Measurements from ENCODE around the gene PRPF40B. TPM values are rescaled to one million over a fixed set of nuclear protein-coding genes. Genes with fewer than 3 reads are reported as not detected.

Gene PRPF40B
- total RNA-seq, 1 experiment from 2014 or later = 27.5 TPM

DNA sequence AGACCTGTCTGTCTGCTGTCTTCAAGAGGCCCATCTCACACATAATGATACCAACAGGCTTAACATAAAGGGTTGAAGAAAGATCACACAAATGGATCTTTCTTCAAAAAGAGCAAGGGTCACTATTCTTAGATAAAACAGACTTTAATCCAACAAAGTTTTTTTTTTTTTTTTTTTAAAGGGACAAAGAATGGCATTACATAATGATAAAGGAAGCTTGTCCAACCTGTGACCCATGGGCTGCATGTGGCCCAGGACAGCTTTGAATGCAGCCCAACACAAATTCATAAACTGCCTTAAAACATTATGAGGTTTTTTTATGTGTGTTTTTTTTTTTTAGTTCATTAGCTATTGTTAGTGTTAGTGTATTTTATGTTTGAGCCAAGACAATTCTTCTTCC is 11.2 kb upstream of the PRPF40B start:
- no TSS peak for BruUV-seq (replicated peaks)
- no peak overlapping the region for H3K4me3 ChIP-seq
- peaks cover 14% of the 10 kb centered on the region; the same call in 1 of the 2 replicates for H3F3A ChIP-seq (ENCODE audit: insufficient read depth, low read depth)
- H3K9me2 ChIP-seq (ENCODE audit: insufficient read depth) = no peaks in the 10 kb centered on the region
- no peaks in the 10 kb centered on the region for H3K27me3 ChIP-seq (ENCODE audit: insufficient read depth, low read depth)
- H3K4me2 ChIP-seq = no peak overlapping the region
- TF ChIP-seq EZH2 (IDR thresholded peaks at IDR 0.05; ENCODE audit: low read depth) = no peak
- TF ChIP-seq, protein P1, sequence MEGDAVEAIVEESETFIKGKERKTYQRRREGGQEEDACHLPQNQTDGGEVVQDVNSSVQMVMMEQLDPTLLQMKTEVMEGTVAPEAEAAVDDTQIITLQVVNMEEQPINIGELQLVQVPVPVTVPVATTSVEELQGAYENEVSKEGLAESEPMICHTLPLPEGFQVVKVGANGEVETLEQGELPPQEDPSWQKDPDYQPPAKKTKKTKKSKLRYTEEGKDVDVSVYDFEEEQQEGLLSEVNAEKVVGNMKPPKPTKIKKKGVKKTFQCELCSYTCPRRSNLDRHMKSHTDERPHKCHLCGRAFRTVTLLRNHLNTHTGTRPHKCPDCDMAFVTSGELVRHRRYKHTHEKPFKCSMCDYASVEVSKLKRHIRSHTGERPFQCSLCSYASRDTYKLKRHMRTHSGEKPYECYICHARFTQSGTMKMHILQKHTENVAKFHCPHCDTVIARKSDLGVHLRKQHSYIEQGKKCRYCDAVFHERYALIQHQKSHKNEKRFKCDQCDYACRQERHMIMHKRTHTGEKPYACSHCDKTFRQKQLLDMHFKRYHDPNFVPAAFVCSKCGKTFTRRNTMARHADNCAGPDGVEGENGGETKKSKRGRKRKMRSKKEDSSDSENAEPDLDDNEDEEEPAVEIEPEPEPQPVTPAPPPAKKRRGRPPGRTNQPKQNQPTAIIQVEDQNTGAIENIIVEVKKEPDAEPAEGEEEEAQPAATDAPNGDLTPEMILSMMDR (conservative IDR thresholded peaks at IDR 0.05) = no peak
- peaks cover 12% of the 10 kb centered on the region for H3K9me3 ChIP-seq (ENCODE audit: insufficient read depth, low read depth)
- no peaks in the 10 kb centered on the region for H4K20me1 ChIP-seq (ENCODE audit: insufficient read depth)
- no peak overlapping the region for H3K27ac ChIP-seq
- no peaks in the 10 kb centered on the region for H3K4me1 ChIP-seq (replicated peaks; ENCODE audit: insufficient read depth)
- intact Hi-C loops (cut with micrococcal nuclease; ENCODE audit: unreplicated experiment) = no loop called here
- ChIA-PET POLR2A (ENCODE audit: unreplicated experiment) (no interaction called here), CTCF (no interaction called here)
- no peak for DNase-seq
- H2AFZ ChIP-seq = no peak overlapping the region
- no peaks in the 10 kb centered on the region for H3K79me2 ChIP-seq (ENCODE audit: low read depth)
- H3K36me3 ChIP-seq (ENCODE audit: low read depth) = no peaks in the 10 kb centered on the region

GRCh38 chr12:49615725-49616124 is 7.6 kb upstream of the PRPF40B start:
- peak in 1 of 2 experiments; percentile 86 for DNase-seq
- intact Hi-C loops (cut with micrococcal nuclease; ENCODE audit: unreplicated experiment) = no loop called here

GRCh38 chr12:49616533-49617219 is 6.7 kb upstream of the PRPF40B start:
- H3K27ac ChIP-seq = no peak overlapping the region
- H3K9me3 ChIP-seq (ENCODE audit: insufficient read depth, low read depth) = peaks cover 12% of the 10 kb centered on the region
- H3K79me2 ChIP-seq (ENCODE audit: low read depth) = no peaks in the 10 kb centered on the region
- no peak overlapping the region for H3K4me3 ChIP-seq
- no peaks in the 10 kb centered on the region for H3K36me3 ChIP-seq (ENCODE audit: low read depth)
- H2AFZ ChIP-seq = no peak overlapping the region
- H3K4me1 ChIP-seq (replicated peaks; ENCODE audit: insufficient read depth) = peaks cover 25% of the 10 kb centered on the region
- intact Hi-C loops (cut with micrococcal nuclease; ENCODE audit: unreplicated experiment) = no loop called here
- no peaks in the 10 kb centered on the region for H4K20me1 ChIP-seq (ENCODE audit: insufficient read depth)
- no peak overlapping the region for H3K4me2 ChIP-seq
- TF ChIP-seq, protein P1 (conservative IDR thresholded peaks at IDR 0.05) = no peak
- TF ChIP-seq EZH2 (IDR thresholded peaks at IDR 0.05; ENCODE audit: low read depth) = no peak
- ChIA-PET POLR2A (ENCODE audit: unreplicated experiment) (no interaction called here), CTCF (no interaction called here)
- no peak for DNase-seq
- no peaks in the 10 kb centered on the region for H3K9me2 ChIP-seq (ENCODE audit: insufficient read depth)
- no peaks in the 10 kb centered on the region for H3K27me3 ChIP-seq (ENCODE audit: insufficient read depth, low read depth)
- no TSS peak for BruUV-seq (replicated peaks)
- H3F3A ChIP-seq (ENCODE audit: insufficient read depth, low read depth) = peaks cover 35% of the 10 kb centered on the region

More at GRCh38 chr12:49615725-49616124, 7.6 kb upstream of the PRPF40B start:
- peaks cover 26% of the 10 kb centered on the region for H3F3A ChIP-seq (ENCODE audit: insufficient read depth, low read depth)
- TF ChIP-seq EZH2 (IDR thresholded peaks at IDR 0.05; ENCODE audit: low read depth) = no peak
- TF ChIP-seq, protein P1 (conservative IDR thresholded peaks at IDR 0.05) = no peak
- no peaks in the 10 kb centered on the region for H3K9me2 ChIP-seq (ENCODE audit: insufficient read depth)
- peaks cover 12% of the 10 kb centered on the region for H3K9me3 ChIP-seq (ENCODE audit: insufficient read depth, low read depth)
- no peaks in the 10 kb centered on the region for H4K20me1 ChIP-seq (ENCODE audit: insufficient read depth)
- POLR2A ChIA-PET (ENCODE audit: unreplicated experiment) = interaction anchor here (0.6 kb wide), 1 partner anchor 90 kb away, joined by 3 read pairs; no protein-coding TSS in a partner anchor
- H3K4me2 ChIP-seq = no peak overlapping the region
- no peaks in the 10 kb centered on the region for H3K36me3 ChIP-seq (ENCODE audit: low read depth)
- no peaks in the 10 kb centered on the region for H3K27me3 ChIP-seq (ENCODE audit: insufficient read depth, low read depth)
- H3K4me3 ChIP-seq = no peak overlapping the region
- H3K79me2 ChIP-seq (ENCODE audit: low read depth) = no peaks in the 10 kb centered on the region
- no TSS peak for BruUV-seq (replicated peaks)
- peaks cover 15% of the 10 kb centered on the region for H3K4me1 ChIP-seq (replicated peaks; ENCODE audit: insufficient read depth)
- H3K27ac ChIP-seq = peak overlapping the region; percentile 40; the same call in 1 of the 2 replicates
- CTCF ChIA-PET = no interaction called here
- no peak overlapping the region for H2AFZ ChIP-seq
